Measurements from ENCODE around the gene ATG3. TPM values are rescaled to one million over a fixed set of nuclear protein-coding genes. Genes with fewer than 3 reads are reported as not detected.

The ATG3 gene
- total and polyA plus RNA-seq, 5 donors from 2014 or later, result 52.4 to 123 (median 86.1) TPM

DNA sequence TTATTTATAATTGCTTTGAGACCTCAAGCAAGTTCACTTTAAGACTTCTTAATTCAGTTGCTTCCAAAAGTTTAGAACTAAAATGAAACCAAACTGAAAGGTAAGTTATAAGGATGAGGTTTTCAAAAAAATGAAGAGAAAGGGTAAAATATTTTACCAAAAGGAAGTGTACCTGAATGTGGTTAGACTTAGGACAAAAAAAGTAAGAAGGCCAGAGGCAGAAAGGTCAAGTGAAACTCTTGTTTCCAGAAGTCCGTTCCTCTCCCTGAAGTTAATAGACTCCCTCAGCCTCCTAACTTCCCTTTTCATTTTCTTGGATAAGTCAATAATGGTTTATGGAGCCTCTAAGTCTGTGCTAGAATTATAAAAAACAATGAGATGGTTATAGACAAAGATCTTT, 79.1 kb downstream of the ATG3 start:
- Mint-ChIP-seq H3K27ac (peak overlapping the region; percentile 11 to 47 (median 32)), H3K36me3 (peaks cover 20% of the 10 kb centered on the region), H3K27me3 (no peaks in the 10 kb centered on the region), H3K4me3 (peak overlapping the region in 1 of 4 donors; percentile 44), H3K9me3 (peaks cover 0 to 2% (median 0%) of the 10 kb centered on the region in 7 donors), H3K4me1 (peaks cover 14 to 49% (median 24%) of the 10 kb centered on the region in 4 donors)
- Histone ChIP-seq H3K4me1 (ENCODE audit: control insufficient read depth, insufficient read depth, low read length, poor library complexity, severe bottlenecking) (peaks cover 9% of the 10 kb centered on the region), H3K27me3 (ENCODE audit: control insufficient read depth, insufficient read depth, low read length) (no peaks in the 10 kb centered on the region), H3K27ac (ENCODE audit: insufficient read depth, low read length, poor library complexity, severe bottlenecking) (no peak overlapping the region), H3K4me3 (ENCODE audit: low read depth, low read length) (no peak overlapping the region), H3K36me3 (ENCODE audit: control insufficient read depth, insufficient read depth, low read length) (no peaks in the 10 kb centered on the region), H3K9me3 (ENCODE audit: control insufficient read depth in 2 of 2, low read length in 2 of 2) (no peaks in the 10 kb centered on the region)
- DNase-seq (no peak), ATAC-seq (ENCODE audit: low read depth in 2 of 2) (no peak)

Other genes starting within 250 kb of the ATG3 start
- gene CD200, start 228.8 kb downstream of the ATG3 start, total RNA-seq, result 2.8 TPM
- gene CD200, start 228.8 kb downstream of the ATG3 start, polyA plus RNA-seq, result 1 to 10 TPM; 1.9 to 4.8 (median 3.4) TPM
- 7.1 TPM for gene BTLA, start 62.5 kb downstream of the ATG3 start, total RNA-seq
- 1 to 10 TPM; 2.7 to 5.7 (median 4.6) TPM for gene BTLA, start 62.5 kb downstream of the ATG3 start, polyA plus RNA-seq
- 9.7 TPM for gene SLC35A5, start 83 bp upstream of the ATG3 start, total RNA-seq
- 10 to 100 TPM; 21.1 to 27.0 (median 25.6) TPM for gene SLC35A5, start 83 bp upstream of the ATG3 start, polyA plus RNA-seq
- not detected for gene CCDC80, start 79.2 kb upstream of the ATG3 start, total RNA-seq
- under 1 TPM in 3 of 4 donors, not detected in 1; 0.05 to 0.10 (median 0.07) TPM for gene CCDC80, start 79.2 kb upstream of the ATG3 start, polyA plus RNA-seq

Data from CD4-positive, CD25-positive, alpha-beta regulatory T cell (primary cell).